NB4 (cell line): Measurements from ENCODE around the gene ANXA4.

Source experiments
- POLR2A ChIP-seq: IDR thresholded peaks from 2 replicates; pipeline ENCODE4 v1.6.1; 2011; ENCODE audit warnings: mild to moderate bottlenecking; ENCODE audit not compliant: insufficient read length; ENCODE audit errors: extremely low read depth
- TF ChIP-seq, protein P1 (sequence below): IDR thresholded peaks from one replicate; pipeline ENCODE4 v1.5.1; 2012; ENCODE audit warnings: low read depth, low read length
- TF ChIP-seq, protein P2 (sequence below): IDR thresholded peaks from 2 replicates; pipeline ENCODE4 v1.6.1; 2011; ENCODE audit warnings: low read depth, low read length

DNA sequence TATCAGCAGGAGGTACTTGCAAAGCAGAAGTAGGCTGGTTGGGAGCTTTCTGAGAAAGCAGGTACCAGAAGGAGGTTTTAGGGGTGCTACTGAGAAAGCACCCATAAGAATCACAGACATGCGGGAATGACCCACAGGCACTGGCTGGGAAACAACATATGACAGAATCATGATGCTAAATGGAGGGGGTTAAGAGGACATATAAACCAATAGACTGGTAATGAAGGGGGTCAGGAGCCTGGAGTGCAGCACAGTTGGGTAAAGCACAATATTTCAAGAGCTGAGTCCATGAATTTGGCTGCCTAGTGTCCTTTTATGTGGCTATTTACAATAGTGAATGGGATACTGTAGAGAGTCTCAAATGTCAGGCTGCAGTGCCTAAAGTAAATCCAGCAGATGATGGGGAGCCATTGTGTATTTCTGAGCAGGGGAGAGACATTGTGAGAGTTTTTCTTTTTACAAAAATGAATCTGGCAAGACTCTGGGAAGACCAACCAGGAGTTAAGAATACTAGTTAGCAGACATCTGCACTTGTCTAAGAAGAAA lies 59.9 kb downstream of the ANXA4 start:
- TF ChIP-seq, protein P1, sequence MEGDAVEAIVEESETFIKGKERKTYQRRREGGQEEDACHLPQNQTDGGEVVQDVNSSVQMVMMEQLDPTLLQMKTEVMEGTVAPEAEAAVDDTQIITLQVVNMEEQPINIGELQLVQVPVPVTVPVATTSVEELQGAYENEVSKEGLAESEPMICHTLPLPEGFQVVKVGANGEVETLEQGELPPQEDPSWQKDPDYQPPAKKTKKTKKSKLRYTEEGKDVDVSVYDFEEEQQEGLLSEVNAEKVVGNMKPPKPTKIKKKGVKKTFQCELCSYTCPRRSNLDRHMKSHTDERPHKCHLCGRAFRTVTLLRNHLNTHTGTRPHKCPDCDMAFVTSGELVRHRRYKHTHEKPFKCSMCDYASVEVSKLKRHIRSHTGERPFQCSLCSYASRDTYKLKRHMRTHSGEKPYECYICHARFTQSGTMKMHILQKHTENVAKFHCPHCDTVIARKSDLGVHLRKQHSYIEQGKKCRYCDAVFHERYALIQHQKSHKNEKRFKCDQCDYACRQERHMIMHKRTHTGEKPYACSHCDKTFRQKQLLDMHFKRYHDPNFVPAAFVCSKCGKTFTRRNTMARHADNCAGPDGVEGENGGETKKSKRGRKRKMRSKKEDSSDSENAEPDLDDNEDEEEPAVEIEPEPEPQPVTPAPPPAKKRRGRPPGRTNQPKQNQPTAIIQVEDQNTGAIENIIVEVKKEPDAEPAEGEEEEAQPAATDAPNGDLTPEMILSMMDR = no peak
- TF ChIP-seq POLR2A = no peak
- TF ChIP-seq, protein P2, sequence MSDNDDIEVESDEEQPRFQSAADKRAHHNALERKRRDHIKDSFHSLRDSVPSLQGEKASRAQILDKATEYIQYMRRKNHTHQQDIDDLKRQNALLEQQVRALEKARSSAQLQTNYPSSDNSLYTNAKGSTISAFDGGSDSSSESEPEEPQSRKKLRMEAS = no peak
